HL-60 (cell line): ENCODE measurements around the gene USP40.
"Not testable (repeated sequence)": the region's sequence is repeated elsewhere in the genome, so short reads cannot be mapped to it uniquely, and the experiment has no call there.

Experiments
- DNase-seq, 2 experiments: peaks; one replicate each; pipeline ENCODE4 v3.0.0-alpha.2; 2010 to 2020; ENCODE audit warnings: low read depth in 1 of 2, low spot score in 1 of 2
- H3K27ac ChIP-seq: fragments of 250-450 bp; sonication (Bioruptor Pico); replicated peaks from 2 replicates; pipeline ENCODE4 v1.5.1; 2020; ENCODE audit warnings: mild to moderate bottlenecking, moderate library complexity
- H3K27me3 ChIP-seq: fragments of 250-450 bp; sonication (Bioruptor Pico); 2 replicates; pipeline ENCODE4 v1.5.1; 2021; ENCODE audit warnings: mild to moderate bottlenecking, moderate library complexity; ENCODE audit not compliant: insufficient read depth, poor library complexity, severe bottlenecking
- H3K4me3 ChIP-seq: replicated peaks from 2 replicates; pipeline ENCODE4 v1.5.1; 2011; ENCODE audit warnings: mild to moderate bottlenecking, control low read depth, low read length; ENCODE audit not compliant: insufficient read depth
- CTCF ChIP-seq: IDR thresholded peaks from one replicate; pipeline ENCODE4 v1.5.1; 2011; ENCODE audit warnings: low read length, control low read depth, inconsistent platforms; ENCODE audit not compliant: insufficient read depth
- GABPA ChIP-seq: IDR thresholded peaks from 2 replicates; pipeline ENCODE4 v1.6.1; 2012; ENCODE audit warnings: low read depth
- POLR2AphosphoS5 ChIP-seq: IDR thresholded peaks from 2 replicates; pipeline ENCODE4 v1.6.1; 2012; ENCODE audit warnings: low read depth
- REST ChIP-seq: IDR thresholded peaks from 2 replicates; pipeline ENCODE4 v1.6.1; 2012; ENCODE audit warnings: low read depth; ENCODE audit not compliant: insufficient replicate concordance
- SPI1 ChIP-seq: IDR thresholded peaks from 2 replicates; pipeline ENCODE4 v1.6.1; 2012; ENCODE audit warnings: low read depth, mild to moderate bottlenecking, borderline replicate concordance

USP40 gene

GRCh38 chr2:233588400-233588799, 21.8 kb upstream of the USP40 start:
- DNase-seq = no peak
- TF ChIP-seq POLR2AphosphoS5 (no peak), GABPA (no peak), SPI1 (no peak), CTCF (no peak), REST (no peak)
- H3K4me3 ChIP-seq = no peak overlapping the region

GRCh38 chr2:233584210-233584609, 17.6 kb upstream of the USP40 start:
- Histone ChIP-seq H3K27ac (no peak overlapping the region), H3K4me3 (no peak overlapping the region), H3K27me3 (no peaks in the 10 kb centered on the region)
- no peak for TF ChIP-seq POLR2AphosphoS5
- TF ChIP-seq CTCF = no peak
- TF ChIP-seq REST = no peak
- no peak for TF ChIP-seq SPI1
- no peak for TF ChIP-seq GABPA
- no peak for DNase-seq

More at GRCh38 chr2:233588400-233588799, 21.8 kb upstream of the USP40 start:
- Histone ChIP-seq H3K27me3 (no peaks in the 10 kb centered on the region), H3K27ac (no peak overlapping the region)

GRCh38 chr2:233583217-233583965, 16.8 kb upstream of the USP40 start:
- H3K4me3 ChIP-seq, H3K27me3 ChIP-seq, H3K27ac ChIP-seq, DNase-seq: not testable (repeated sequence)

GRCh38 chr2:233577341-233577740, 10.8 kb upstream of the USP40 start:
- not testable (repeated sequence) for DNase-seq, H3K27ac ChIP-seq, H3K4me3 ChIP-seq

GRCh38 chr2:233572468-233572867, 5.9 kb upstream of the USP40 start:
- TF ChIP-seq POLR2AphosphoS5 (no peak), REST (no peak), SPI1 (no peak), CTCF (no peak), GABPA (no peak)
- no peak for DNase-seq
- no peaks in the 10 kb centered on the region for H3K27me3 ChIP-seq
- H3K27ac ChIP-seq = no peak overlapping the region
- no peak overlapping the region for H3K4me3 ChIP-seq

More at GRCh38 chr2:233577341-233577740, 10.8 kb upstream of the USP40 start:
- not testable (repeated sequence) for H3K27me3 ChIP-seq
